Mesenchymal stem cell (in vitro differentiated cells and primary cell): ENCODE data around the gene CBR4.
A peak's percentile ranks its signal among the peaks of the same experiment; 100 is the strongest.

ENCODE experiments used
- DNase-seq: peaks from one replicate; pipeline ENCODE4 v3.0.0-alpha.2; 2013
- H2AFZ ChIP-seq: one replicate; pipeline ENCODE4 v1.6.1; 2013; ENCODE audit warnings: low read depth, mild to moderate bottlenecking, control low read depth, inconsistent platforms, low read length, moderate library complexity
- H2AK5ac ChIP-seq: 2 replicates; pipeline ENCODE4 v1.6.1; 2013; ENCODE audit warnings: low read length, moderate library complexity, mild to moderate bottlenecking, inconsistent platforms; ENCODE audit not compliant: severe bottlenecking
- H2BK120ac ChIP-seq: one replicate; pipeline ENCODE4 v1.6.1; 2013; ENCODE audit warnings: low read depth, mild to moderate bottlenecking, inconsistent platforms, low read length, moderate library complexity
- H2BK12ac ChIP-seq, 2 experiments: one replicate each; pipeline ENCODE4 v1.6.1; 2013; ENCODE audit warnings: inconsistent platforms in 2 of 2, low read length in 2 of 2, mild to moderate bottlenecking in 2 of 2, moderate library complexity in 2 of 2, control low read depth in 1 of 2
- H2BK15ac ChIP-seq: one replicate; pipeline ENCODE4 v1.6.1; 2013; ENCODE audit warnings: mild to moderate bottlenecking, low read depth, inconsistent platforms; ENCODE audit not compliant: poor library complexity, severe bottlenecking
- H2BK5ac ChIP-seq: 2 replicates; pipeline ENCODE4 v1.6.1; 2013; ENCODE audit warnings: low read depth, mild to moderate bottlenecking, low read length, control low read depth, inconsistent platforms; ENCODE audit not compliant: poor library complexity, severe bottlenecking
- H3K14ac ChIP-seq, 2 experiments: one replicate each; pipeline ENCODE4 v1.6.1; 2013; ENCODE audit warnings: inconsistent platforms in 2 of 2, low read length in 2 of 2, control low read depth in 1 of 2, mild to moderate bottlenecking in 1 of 2, moderate library complexity in 1 of 2
- H3K18ac ChIP-seq, 2 experiments: one replicate each; pipeline ENCODE4 v1.6.1; 2013; ENCODE audit warnings: inconsistent platforms in 2 of 2, low read length in 2 of 2, control low read depth in 1 of 2, low read depth in 1 of 2, mild to moderate bottlenecking in 1 of 2
- H3K23ac ChIP-seq, 2 experiments: one replicate each; pipeline ENCODE4 v1.6.1; 2013; ENCODE audit warnings: inconsistent platforms in 2 of 2, low read length in 2 of 2, mild to moderate bottlenecking in 2 of 2, moderate library complexity in 2 of 2, control low read depth in 1 of 2
- H3K27ac ChIP-seq: 2 replicates; pipeline ENCODE4 v1.5.1; 2013; ENCODE audit warnings: mild to moderate bottlenecking, moderate library complexity, low read length, control low read depth, inconsistent platforms; ENCODE audit not compliant: poor library complexity, severe bottlenecking
- H3K27me3 ChIP-seq, 2 experiments: 2 replicates each; pipeline versions ENCODE4 v1.6.1 to v1.7.0; 2013; ENCODE audit warnings: low read length in 2 of 2, mild to moderate bottlenecking in 2 of 2, moderate library complexity in 2 of 2, control low read depth in 1 of 2, inconsistent platforms in 1 of 2; ENCODE audit not compliant: control insufficient read depth in 1 of 2, insufficient read depth in 1 of 2
- H3K36me3 ChIP-seq, 2 experiments: 2 replicates each; pipeline versions ENCODE4 v1.6.1 to v1.7.0; 2013; ENCODE audit warnings: low read length in 2 of 2, control low read depth in 1 of 2, inconsistent platforms in 1 of 2, low read depth in 1 of 2, mild to moderate bottlenecking in 1 of 2; ENCODE audit not compliant: insufficient read depth in 2 of 2, control insufficient read depth in 1 of 2
- H3K4ac ChIP-seq, 2 experiments: one replicate each; pipeline ENCODE4 v1.6.1; 2013; ENCODE audit warnings: inconsistent platforms in 2 of 2, low read length in 2 of 2, mild to moderate bottlenecking in 2 of 2, moderate library complexity in 2 of 2, control low read depth in 1 of 2, low read depth in 1 of 2
- H3K4me1 ChIP-seq: 2 replicates; pipeline ENCODE4 v1.6.1; 2013; ENCODE audit warnings: low read depth, low read length, control low read depth; ENCODE audit not compliant: control insufficient read depth, insufficient read depth
- H3K4me2 ChIP-seq: 2 replicates; pipeline ENCODE4 v1.6.1; 2013; ENCODE audit warnings: low read length, mild to moderate bottlenecking, inconsistent platforms; ENCODE audit not compliant: poor library complexity, severe bottlenecking
- H3K4me3 ChIP-seq, 2 experiments: 2 replicates each; pipeline versions ENCODE4 v1.5.1 to v1.7.0; 2013; ENCODE audit warnings: low read length in 2 of 2, mild to moderate bottlenecking in 2 of 2, control low read depth in 1 of 2, low read depth in 1 of 2; ENCODE audit not compliant: insufficient read depth in 1 of 2
- H3K79me1 ChIP-seq: replicated peaks from 2 replicates; pipeline ENCODE4 v1.6.1; 2013; ENCODE audit warnings: mild to moderate bottlenecking, control low read depth, low read length, inconsistent platforms; ENCODE audit not compliant: poor library complexity, severe bottlenecking
- H3K9ac ChIP-seq: 2 replicates; pipeline ENCODE4 v1.7.0; 2013; ENCODE audit warnings: mild to moderate bottlenecking, low read length, moderate library complexity
- H3K9me3 ChIP-seq: 2 replicates; pipeline ENCODE4 v1.7.0; 2013; ENCODE audit warnings: mild to moderate bottlenecking, low read length; ENCODE audit not compliant: control insufficient read depth
- H4K8ac ChIP-seq: one replicate; pipeline ENCODE4 v1.6.1; 2013; ENCODE audit warnings: inconsistent platforms, mild to moderate bottlenecking, low read length, moderate library complexity
- H4K91ac ChIP-seq: one replicate; pipeline ENCODE4 v1.6.1; 2013; ENCODE audit warnings: mild to moderate bottlenecking, low read length, inconsistent platforms
- WGBS: methylation state at CpG from one replicate; pipeline ENCODE4 v1.1.7; 2013; ENCODE audit warnings: mixed read lengths; 5-methylcytosine and 5-hydroxymethylcytosine counted together

Gene CBR4

DNA sequence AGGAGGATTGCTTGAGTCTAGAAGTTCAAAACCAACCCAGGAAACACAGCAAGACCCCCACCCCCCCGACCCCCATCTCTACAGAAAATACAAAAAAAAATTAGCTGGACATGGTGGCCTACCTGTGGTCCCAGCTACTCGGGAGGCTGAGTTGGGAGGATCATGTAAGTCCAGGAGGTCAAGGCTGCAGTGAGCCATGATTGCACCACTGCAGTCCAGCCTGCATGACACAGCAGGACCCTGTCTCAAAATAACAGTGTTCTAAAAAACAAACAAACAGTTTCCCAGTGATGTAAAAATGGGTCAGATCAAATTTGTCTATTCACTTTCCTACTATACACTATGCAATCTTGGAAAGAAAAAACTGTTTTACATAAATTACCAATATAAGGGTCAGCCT, 2.0 kb upstream of the CBR4 start:
- Histone ChIP-seq H3K9ac (no peak overlapping the region), H2BK5ac (no peak overlapping the region), H3K23ac (no peak overlapping the region), H4K8ac (no peak overlapping the region), H3K4me3 (no peak overlapping the region), H3K4me2 (no peak overlapping the region), H2BK12ac (no peak overlapping the region), H3K27ac (no peak overlapping the region), H3K9me3 (no peaks in the 10 kb centered on the region), H2BK120ac (no peak overlapping the region), H3K4me1 (peaks cover 3% of the 10 kb centered on the region), H3K79me1 (peaks cover 8% of the 10 kb centered on the region), H4K91ac (no peak overlapping the region), H3K14ac (no peak overlapping the region), H3K18ac (no peak overlapping the region), H2BK15ac (no peak overlapping the region), H2AFZ (no peak overlapping the region), H2AK5ac (no peak overlapping the region), H3K36me3 (no peaks in the 10 kb centered on the region), H3K27me3 (no peaks in the 10 kb centered on the region), H3K4ac (no peak overlapping the region)
- WGBS: 89% methylated on average over 1 of the region's 2 CpGs
- DNase-seq: no peak

DNA sequence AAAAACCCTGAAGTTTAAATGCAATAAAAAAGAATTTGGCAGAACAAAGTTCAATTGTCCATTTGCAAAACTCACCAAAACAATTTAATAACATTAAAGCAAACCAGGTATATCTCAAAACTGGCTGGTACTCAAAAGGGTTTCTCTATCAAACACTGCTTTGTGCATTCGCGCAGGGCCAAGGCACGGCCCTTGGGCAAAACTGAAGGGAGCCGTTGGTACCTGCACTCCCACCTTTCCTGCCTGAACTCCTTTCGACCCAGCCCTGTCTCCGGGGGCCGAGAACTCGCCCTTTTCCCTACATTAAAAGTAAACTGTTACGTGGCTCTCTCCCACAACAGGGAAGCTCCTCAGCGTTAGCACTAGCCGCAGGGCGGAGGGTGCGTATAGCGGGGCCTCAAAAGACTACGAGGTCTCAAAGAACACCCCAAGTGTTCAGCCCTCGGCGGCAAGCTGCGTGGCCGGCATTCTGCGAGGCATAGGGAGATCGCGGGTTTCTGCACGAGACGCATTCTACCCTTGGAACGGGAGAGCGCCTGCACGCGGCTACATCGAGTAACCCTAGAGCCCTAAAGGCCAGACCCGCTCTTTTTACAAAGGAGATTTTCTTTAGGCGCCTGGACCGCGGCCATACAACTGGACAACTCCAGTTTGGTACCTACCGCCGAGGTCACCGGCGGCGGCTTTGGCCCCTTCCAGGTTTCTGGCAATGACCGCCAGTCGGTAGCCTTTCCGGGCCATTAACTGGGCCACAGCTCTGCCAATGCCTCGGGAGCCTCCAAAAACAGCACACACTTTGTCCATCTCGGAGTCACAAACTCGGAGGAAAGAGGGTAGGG, 550 bp downstream of the CBR4 start:
- no peak overlapping the region for H2BK12ac ChIP-seq
- peak overlapping the region; percentile 59 for H4K8ac ChIP-seq
- peak overlapping the region; percentile 94 for H3K4ac ChIP-seq
- DNase-seq: peak; percentile 74
- no peak overlapping the region for H3K14ac ChIP-seq
- peaks cover 0 to 13% of the 10 kb centered on the region in 2 experiments for H3K36me3 ChIP-seq
- peak overlapping the region; percentile 76 to 96 for H3K4me3 ChIP-seq
- 1% methylated on average over 40 of the region's 44 CpGs for WGBS
- H3K9me3 ChIP-seq: no peaks in the 10 kb centered on the region
- peak overlapping the region; percentile 69 for H2AK5ac ChIP-seq
- H3K27ac ChIP-seq: peak overlapping the region; percentile 77
- no peaks in the 10 kb centered on the region for H3K27me3 ChIP-seq
- H4K91ac ChIP-seq: peak overlapping the region; percentile 80
- H2BK15ac ChIP-seq: no peak overlapping the region
- H2AFZ ChIP-seq: peak overlapping the region; percentile 15
- H3K4me2 ChIP-seq: peak overlapping the region; percentile 96
- peak overlapping the region; percentile 91 to 94 for H3K18ac ChIP-seq
- H2BK5ac ChIP-seq: peak overlapping the region; percentile 76
- H3K4me1 ChIP-seq: peaks cover 3% of the 10 kb centered on the region
- H3K9ac ChIP-seq: peak overlapping the region; percentile 94
- peak overlapping the region; percentile 42 for H2BK120ac ChIP-seq
- H3K79me1 ChIP-seq: peaks cover 11% of the 10 kb centered on the region
- H3K23ac ChIP-seq: peak overlapping the region in 1 of 2 experiments; percentile 90

DNA sequence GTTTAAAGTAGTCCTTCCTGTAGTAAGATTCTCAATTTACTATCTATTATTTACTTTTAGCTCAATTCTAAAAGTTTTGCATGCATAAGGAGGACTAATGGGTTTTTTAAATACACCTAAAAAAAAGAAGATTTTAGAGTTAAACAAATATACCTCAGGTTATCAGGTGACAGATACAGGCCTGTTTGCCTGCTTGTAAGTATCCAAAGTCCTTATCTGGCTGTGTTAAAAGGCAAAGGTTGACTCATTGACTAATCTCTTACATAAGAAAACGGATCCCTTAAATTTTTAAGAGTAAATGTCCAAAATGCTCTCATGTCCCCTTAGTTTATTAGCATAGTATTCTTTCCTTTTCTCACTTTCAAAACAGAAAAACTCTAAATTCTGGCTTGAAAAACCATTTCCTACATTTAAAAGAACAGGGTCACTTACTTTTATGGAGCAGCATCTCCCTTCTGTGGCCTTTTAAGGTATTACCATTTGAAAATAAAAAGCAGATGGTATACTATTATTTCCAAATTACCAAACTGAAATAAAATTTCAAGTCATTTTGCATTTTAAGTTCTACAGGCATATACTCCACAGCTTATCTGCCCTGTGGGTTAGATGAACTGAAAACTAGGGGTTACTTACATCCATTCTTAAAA, 4.5 kb downstream of the CBR4 start:
- H2AK5ac ChIP-seq: no peak overlapping the region
- no peak overlapping the region for H3K27ac ChIP-seq
- 63% methylated on average over 1 of the region's 1 CpG for WGBS
- no peak overlapping the region for H2BK5ac ChIP-seq
- H3K36me3 ChIP-seq: peaks cover 7 to 46% of the 10 kb centered on the region in 2 experiments
- DNase-seq: peak; percentile 35
- H3K18ac ChIP-seq: no peak overlapping the region
- no peak overlapping the region for H3K4ac ChIP-seq
- H3K14ac ChIP-seq: no peak overlapping the region
- no peak overlapping the region for H2BK120ac ChIP-seq
- no peaks in the 10 kb centered on the region for H3K27me3 ChIP-seq
- no peak overlapping the region for H4K91ac ChIP-seq
- no peak overlapping the region for H3K4me2 ChIP-seq
- no peak overlapping the region for H4K8ac ChIP-seq
- H2BK15ac ChIP-seq: no peak overlapping the region
- H3K79me1 ChIP-seq: peaks cover 18% of the 10 kb centered on the region
- H2AFZ ChIP-seq: no peak overlapping the region
- peak overlapping the region; percentile 58 for H3K9ac ChIP-seq
- no peak overlapping the region for H2BK12ac ChIP-seq
- H3K9me3 ChIP-seq: no peaks in the 10 kb centered on the region
- H3K4me1 ChIP-seq: peaks cover 2% of the 10 kb centered on the region
- H3K23ac ChIP-seq: no peak overlapping the region
- H3K4me3 ChIP-seq: no peak overlapping the region

DNA sequence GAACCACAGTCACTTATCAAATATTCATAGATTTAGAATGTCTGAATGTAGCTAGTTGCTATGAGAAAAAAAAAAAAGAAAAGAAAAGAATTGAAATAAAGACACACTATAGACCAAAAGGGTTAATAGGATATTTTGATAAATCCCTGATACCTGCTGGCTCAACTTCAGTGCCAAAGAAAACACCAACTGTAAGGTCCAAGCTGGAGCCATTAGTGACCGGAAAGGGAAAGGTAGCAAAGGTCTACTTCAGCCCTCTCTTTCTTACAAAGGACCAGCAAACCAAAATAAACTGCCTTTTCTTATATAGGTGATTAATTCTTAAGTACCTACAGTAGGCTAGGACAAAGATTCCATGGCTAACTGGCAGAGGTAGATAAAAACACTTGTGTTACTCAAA, 9.7 kb downstream of the CBR4 start:
- Histone ChIP-seq H2AFZ (no peak overlapping the region), H3K23ac (no peak overlapping the region), H3K27ac (no peak overlapping the region)

More for the DNA sequence above, 9.7 kb downstream of the CBR4 start:
- Histone ChIP-seq H3K9me3 (no peaks in the 10 kb centered on the region), H3K9ac (peak overlapping the region; percentile 29), H2BK12ac (no peak overlapping the region), H4K91ac (no peak overlapping the region), H4K8ac (no peak overlapping the region), H3K36me3 (peaks cover 7 to 87% of the 10 kb centered on the region in 2 experiments), H2BK5ac (no peak overlapping the region), H3K14ac (no peak overlapping the region), H3K79me1 (peaks cover 11% of the 10 kb centered on the region), H3K4me2 (no peak overlapping the region), H3K18ac (no peak overlapping the region), H2BK15ac (no peak overlapping the region), H2BK120ac (no peak overlapping the region), H3K4me1 (no peaks in the 10 kb centered on the region), H2AK5ac (no peak overlapping the region), H3K4me3 (no peak overlapping the region), H3K4ac (no peak overlapping the region), H3K27me3 (no peaks in the 10 kb centered on the region)
- no peak for DNase-seq
- WGBS: no CpG with 5 or more reads among the region's 1 CpG
